Gastrocnemius medialis (tissue), 4 donors: ENCODE data around the gene NUMB. TPM values are rescaled to one million over a fixed set of nuclear protein-coding genes. Genes with fewer than 3 reads are reported as not detected.
"Not testable (repeated sequence)": the region's sequence is repeated elsewhere in the genome, so short reads cannot be mapped to it uniquely, and the experiment has no call there.

Experiments
- ATAC-seq, 2 donors: fragments of 150-250 bp; one replicate each; pipeline ENCODE4 v1.9.1; 2016
- DNase-seq, 2 donors: peaks; one replicate each; pipeline ENCODE4 v3.0.0-alpha.2; 2019
- H3K27ac ChIP-seq, 4 donors: fragments of 200-600 bp; sonication (generic); 1 replicate in 1 of 4; 2 replicates in 3 of 4; pipeline ENCODE4 v1.5.1; 2016 to 2018; ENCODE audit warnings: mild to moderate bottlenecking in 2 of 4, moderate library complexity in 1 of 4
- H3K27me3 ChIP-seq, 3 donors: fragments of 200-600 bp; sonication (generic) in 2 of 3; 1 replicate in 1 of 3; 2 replicates in 2 of 3; pipeline versions ENCODE4 v1.5.1 to v1.6.0; 2016 to 2019; ENCODE audit warnings: mild to moderate bottlenecking in 1 of 3, moderate library complexity in 1 of 3
- H3K36me3 ChIP-seq, 2 donors: fragments of 200-600 bp; sonication (generic) in 1 of 2; one replicate each; pipeline ENCODE4 v1.5.1; 2017 to 2018
- H3K4me1 ChIP-seq, 2 donors: fragments of 200-600 bp; sonication (generic) in 1 of 2; one replicate each; pipeline ENCODE4 v1.5.1; 2016 to 2017; ENCODE audit warnings: mild to moderate bottlenecking in 2 of 2
- H3K4me3 ChIP-seq, 4 donors: fragments of 200-600 bp; sonication (generic) in 3 of 4; 1 replicate in 1 of 4; 2 replicates in 3 of 4; pipeline ENCODE4 v1.5.1; 2016 to 2019; ENCODE audit warnings: mild to moderate bottlenecking in 2 of 4
- H3K9me3 ChIP-seq, 3 donors: fragments of 200-600 bp; sonication (generic) in 2 of 3; 1 replicate in 1 of 3; 2 replicates in 2 of 3; pipeline ENCODE4 v1.5.1; 2016 to 2019
- CTCF ChIP-seq, 5 experiments: fragments of 450-650 bp in 3 of 5; fragments of 200-600 bp in 2 of 5; sonication (generic) in 2 of 5; IDR thresholded peaks in 4 of 5; conservative IDR thresholded peaks in 1 of 5; 1 replicate in 4 of 5; 2 replicates in 1 of 5; pipeline ENCODE4 v1.5.1; 2016 to 2019; ENCODE audit warnings: antibody characterized with exemption in 5 of 5, mild to moderate bottlenecking in 3 of 5, moderate library complexity in 3 of 5
- POLR2A ChIP-seq, 2 donors: fragments of 450-650 bp; IDR thresholded peaks; one replicate each; pipeline ENCODE4 v1.6.1; 2017; ENCODE audit warnings: antibody characterized with exemption in 2 of 2, mild to moderate bottlenecking in 2 of 2, moderate library complexity in 2 of 2
- in situ Hi-C, 4 donors: fragments of 200-750 bp; cut with MboI; loops; one replicate each; pipeline versions ENCODE4 v1.15.0 to v1.8.0; 2017; ENCODE audit warnings: low sequenced_read_pairs in 4 of 4
- intact Hi-C: fragments of 100-400 bp; cut with DNase I; formaldehyde crosslinking; loops from one replicate; pipeline ENCODE4 v1.15.1; 2023; ENCODE audit warnings: low total_unique reads
- total RNA-seq, 4 donors: library from RNA; depleted of rRNA; stranded (reverse); fragments of >200 nt; gene quantifications; one replicate each; pipeline versions ENCODE4 v1.1.0 to v1.2.3, GENCODE V29; 2016

The NUMB gene
- total RNA-seq, 4 donors from 2014 or later = 14.3 to 29.8 (median 23.6) TPM

GRCh38 chr14:73397810-73398209, 60.5 kb downstream of the NUMB start:
- intact Hi-C loops = no loop called here
- in situ Hi-C loops = no loop called here
- Histone ChIP-seq H3K27ac (no peak overlapping the region), H3K27me3 (no peaks in the 10 kb centered on the region), H3K4me1 (peaks cover 12 to 27% of the 10 kb centered on the region in 2 donors), H3K9me3 (no peaks in the 10 kb centered on the region), H3K36me3 (no peaks in the 10 kb centered on the region), H3K4me3 (no peak overlapping the region)
- ATAC-seq = no peak
- no peak for TF ChIP-seq POLR2A (IDR thresholded peaks at IDR 0.05)
- TF ChIP-seq CTCF (IDR thresholded peaks at IDR 0.05 in 4 of 5, conservative IDR thresholded peaks at IDR 0.05 in 1 of 5) = no peak
- DNase-seq = no peak

GRCh38 chr14:73394317-73394716, 64.0 kb downstream of the NUMB start:
- no peak for ATAC-seq
- Histone ChIP-seq H3K27me3 (no peaks in the 10 kb centered on the region), H3K4me3 (no peak overlapping the region), H3K27ac (no peak overlapping the region), H3K4me1 (peaks cover 12 to 18% of the 10 kb centered on the region in 2 donors), H3K9me3 (no peaks in the 10 kb centered on the region), H3K36me3 (no peaks in the 10 kb centered on the region)
- intact Hi-C loops (no loop called here), in situ Hi-C loops (no loop called here)
- DNase-seq = no peak
- TF ChIP-seq POLR2A (IDR thresholded peaks at IDR 0.05) = no peak
- TF ChIP-seq CTCF (IDR thresholded peaks at IDR 0.05 in 4 of 5, conservative IDR thresholded peaks at IDR 0.05 in 1 of 5) = no peak

GRCh38 chr14:73393375-73393774, 65.0 kb downstream of the NUMB start:
- Histone ChIP-seq H3K9me3 (no peaks in the 10 kb centered on the region), H3K36me3 (no peaks in the 10 kb centered on the region), H3K4me1 (peaks cover 12 to 17% of the 10 kb centered on the region in 2 donors), H3K27me3 (no peaks in the 10 kb centered on the region), H3K27ac (no peak overlapping the region), H3K4me3 (no peak overlapping the region)
- in situ Hi-C loops = no loop called here
- intact Hi-C loops = no loop called here
- no peak for DNase-seq
- TF ChIP-seq CTCF (IDR thresholded peaks at IDR 0.05 in 4 of 5, conservative IDR thresholded peaks at IDR 0.05 in 1 of 5) (no peak), POLR2A (IDR thresholded peaks at IDR 0.05) (no peak)
- ATAC-seq = no peak

GRCh38 chr14:73392329-73393257, 65.8 kb downstream of the NUMB start:
- no peak overlapping the region for H3K27ac ChIP-seq
- DNase-seq (no peak), ATAC-seq (no peak)
- in situ Hi-C loops = no loop called here
- no peaks in the 10 kb centered on the region for H3K27me3 ChIP-seq
- H3K9me3 ChIP-seq = no peaks in the 10 kb centered on the region
- H3K4me1 ChIP-seq = peaks cover 6 to 9% of the 10 kb centered on the region in 2 donors
- intact Hi-C loops = no loop called here
- H3K4me3 ChIP-seq = no peak overlapping the region
- H3K36me3 ChIP-seq = no peaks in the 10 kb centered on the region
- no peak for TF ChIP-seq CTCF (IDR thresholded peaks at IDR 0.05 in 4 of 5, conservative IDR thresholded peaks at IDR 0.05 in 1 of 5)
- TF ChIP-seq POLR2A (IDR thresholded peaks at IDR 0.05) = no peak

- H3K4me3 ChIP-seq, in situ Hi-C loops, H3K36me3 ChIP-seq, intact Hi-C loops, H3K9me3 ChIP-seq, DNase-seq, H3K27ac ChIP-seq, H3K4me1 ChIP-seq, ATAC-seq, H3K27me3 ChIP-seq: not testable (repeated sequence)
Measured at GRCh38 chr14:73387860-73388259, 70.5 kb downstream of the NUMB start.
